Measurements from ENCODE around the gene NDRG4. TPM values are rescaled to one million over a fixed set of nuclear protein-coding genes. Genes with fewer than 3 reads are reported as not detected.

Gene NDRG4
- total RNA-seq, 4 donors from 2014 or later = 3.3 to 12.9 (median 9.3) TPM

DNA sequence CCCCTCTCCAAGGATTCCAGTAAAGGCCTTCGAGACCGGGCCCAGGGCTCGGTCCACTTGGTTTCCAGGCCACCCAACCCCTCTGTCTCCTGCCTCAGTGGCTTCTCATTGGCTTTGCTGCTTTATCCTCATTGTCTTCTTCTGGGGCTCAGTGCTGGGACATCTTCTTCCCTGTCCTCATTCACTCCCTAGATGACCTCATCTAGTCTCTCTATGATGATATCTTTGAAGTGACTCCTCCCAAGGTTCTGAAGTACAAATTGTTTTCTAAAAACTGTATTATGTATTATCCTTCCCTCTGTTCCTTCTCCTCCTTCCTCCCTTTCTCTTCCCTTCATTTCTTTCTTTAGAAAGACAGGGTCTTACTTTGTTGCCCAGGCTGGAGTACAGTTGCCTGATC, 27.1 kb upstream of the NDRG4 start:
- no peaks in the 10 kb centered on the region for H3K4me1 ChIP-seq
- H3K4me3 ChIP-seq (replicated peaks in 1 of 3) = no peak overlapping the region
- H3K9me3 ChIP-seq = no peaks in the 10 kb centered on the region
- DNase-seq = no peak
- H3K27ac ChIP-seq = no peak overlapping the region
- no peaks in the 10 kb centered on the region for H3K27me3 ChIP-seq
- TF ChIP-seq, protein P1, sequence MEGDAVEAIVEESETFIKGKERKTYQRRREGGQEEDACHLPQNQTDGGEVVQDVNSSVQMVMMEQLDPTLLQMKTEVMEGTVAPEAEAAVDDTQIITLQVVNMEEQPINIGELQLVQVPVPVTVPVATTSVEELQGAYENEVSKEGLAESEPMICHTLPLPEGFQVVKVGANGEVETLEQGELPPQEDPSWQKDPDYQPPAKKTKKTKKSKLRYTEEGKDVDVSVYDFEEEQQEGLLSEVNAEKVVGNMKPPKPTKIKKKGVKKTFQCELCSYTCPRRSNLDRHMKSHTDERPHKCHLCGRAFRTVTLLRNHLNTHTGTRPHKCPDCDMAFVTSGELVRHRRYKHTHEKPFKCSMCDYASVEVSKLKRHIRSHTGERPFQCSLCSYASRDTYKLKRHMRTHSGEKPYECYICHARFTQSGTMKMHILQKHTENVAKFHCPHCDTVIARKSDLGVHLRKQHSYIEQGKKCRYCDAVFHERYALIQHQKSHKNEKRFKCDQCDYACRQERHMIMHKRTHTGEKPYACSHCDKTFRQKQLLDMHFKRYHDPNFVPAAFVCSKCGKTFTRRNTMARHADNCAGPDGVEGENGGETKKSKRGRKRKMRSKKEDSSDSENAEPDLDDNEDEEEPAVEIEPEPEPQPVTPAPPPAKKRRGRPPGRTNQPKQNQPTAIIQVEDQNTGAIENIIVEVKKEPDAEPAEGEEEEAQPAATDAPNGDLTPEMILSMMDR (IDR thresholded peaks at IDR 0.05) = no peak
- no peak for TF ChIP-seq POLR2A (IDR thresholded peaks at IDR 0.05)
- WGBS, 2 donors = 90 to 95% methylated on average over 3 of the region's 3 CpGs
- intact Hi-C loops (cut with DNase I) = no loop called here
- no peaks in the 10 kb centered on the region for H3K36me3 ChIP-seq

DNA sequence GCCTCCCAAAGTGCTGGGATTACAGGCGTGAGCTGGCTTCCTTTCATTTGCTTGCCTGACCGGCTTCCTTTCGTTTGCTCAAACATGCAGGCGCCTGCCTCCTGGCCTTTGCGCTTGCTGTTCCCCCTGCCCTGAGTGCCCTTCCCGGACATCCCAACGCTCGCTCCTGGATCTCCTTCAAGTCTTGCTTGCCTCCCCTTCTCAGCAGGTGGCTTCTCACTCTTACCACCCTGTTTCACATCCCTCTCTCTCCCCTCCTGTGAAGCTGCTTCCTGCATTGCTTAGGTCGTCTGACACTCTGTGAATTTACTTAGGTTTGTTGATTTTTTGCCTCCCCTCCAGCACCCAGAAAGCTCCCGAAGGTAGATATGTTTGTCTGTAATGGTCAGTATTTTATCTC, 25.6 kb upstream of the NDRG4 start:
- Histone ChIP-seq H3K27ac (no peak overlapping the region), H3K4me3 (replicated peaks in 1 of 3) (no peak overlapping the region), H3K36me3 (no peaks in the 10 kb centered on the region), H3K27me3 (no peaks in the 10 kb centered on the region), H3K4me1 (no peaks in the 10 kb centered on the region), H3K9me3 (no peaks in the 10 kb centered on the region)
- intact Hi-C loops (cut with DNase I) = no loop called here
- no peak for DNase-seq
- TF ChIP-seq, protein P1 (IDR thresholded peaks at IDR 0.05) = no peak
- TF ChIP-seq POLR2A (IDR thresholded peaks at IDR 0.05) = no peak
- WGBS, 2 donors = 61 to 64% methylated on average over 10 of the region's 10 CpGs

DNA sequence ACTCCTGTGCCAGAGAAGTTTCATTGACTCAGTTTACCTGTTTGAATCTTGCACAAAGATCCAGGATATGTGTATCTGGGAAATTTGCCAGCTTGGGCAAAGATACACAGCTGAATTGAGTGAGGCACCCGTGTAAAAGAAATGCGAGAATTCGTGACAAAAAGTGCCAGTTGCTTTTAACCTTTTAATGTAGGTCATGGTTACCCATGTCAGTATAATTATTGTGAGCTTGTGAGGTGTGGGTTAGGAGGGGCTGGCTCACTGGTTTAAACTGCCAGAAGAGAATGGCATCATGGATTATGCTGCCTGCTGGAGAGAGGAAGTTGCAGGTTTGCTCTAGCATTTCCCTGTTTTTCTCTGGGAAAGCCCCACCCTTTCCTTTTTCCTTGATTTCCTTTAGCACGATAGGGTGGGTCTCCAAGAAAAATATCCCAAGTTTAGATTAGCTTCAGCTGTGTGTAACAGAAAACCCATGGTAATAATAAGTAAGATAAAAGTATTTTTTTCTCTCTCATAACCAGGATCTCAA, 24.8 kb upstream of the NDRG4 start:
- WGBS, 2 donors = 53 to 62% methylated on average over 4 of the region's 4 CpGs
- Histone ChIP-seq H3K4me1 (no peaks in the 10 kb centered on the region), H3K4me3 (replicated peaks in 1 of 3) (no peak overlapping the region), H3K36me3 (no peaks in the 10 kb centered on the region), H3K9me3 (no peaks in the 10 kb centered on the region), H3K27ac (peak overlapping the region in 1 of 3 donors; percentile 24), H3K27me3 (no peaks in the 10 kb centered on the region)
- intact Hi-C loops (cut with DNase I) = no loop called here
- TF ChIP-seq POLR2A (IDR thresholded peaks at IDR 0.05) = no peak
- no peak for DNase-seq

DNA sequence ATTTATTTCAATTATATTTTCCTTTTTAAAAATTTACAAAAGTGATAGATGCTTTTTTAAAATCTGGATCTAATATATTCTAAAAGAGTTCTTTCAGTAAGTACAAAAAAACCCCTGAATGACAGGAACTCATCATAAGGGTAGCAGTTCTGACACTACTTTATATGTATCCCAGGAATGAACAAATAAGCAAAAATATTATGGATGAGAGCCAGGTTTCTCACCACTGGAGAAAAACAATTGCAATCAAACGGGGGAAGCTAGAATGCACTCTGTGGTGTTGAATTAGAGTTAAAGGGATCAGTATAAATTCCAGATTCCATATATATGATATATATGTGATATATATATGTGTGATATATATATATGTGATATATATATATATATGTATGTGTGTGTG, 23.2 kb upstream of the NDRG4 start:
- intact Hi-C loops (cut with DNase I) = no loop called here
- Histone ChIP-seq H3K36me3 (no peaks in the 10 kb centered on the region), H3K4me3 (replicated peaks in 1 of 3) (no peak overlapping the region), H3K4me1 (no peaks in the 10 kb centered on the region), H3K27me3 (no peaks in the 10 kb centered on the region), H3K9me3 (no peaks in the 10 kb centered on the region), H3K27ac (no peak overlapping the region)
- WGBS, 2 donors = 42 to 61% methylated on average over 1 of the region's 1 CpG
- no peak for DNase-seq
- TF ChIP-seq, protein P1 (IDR thresholded peaks at IDR 0.05) = no peak
- no peak for TF ChIP-seq POLR2A (IDR thresholded peaks at IDR 0.05)

DNA sequence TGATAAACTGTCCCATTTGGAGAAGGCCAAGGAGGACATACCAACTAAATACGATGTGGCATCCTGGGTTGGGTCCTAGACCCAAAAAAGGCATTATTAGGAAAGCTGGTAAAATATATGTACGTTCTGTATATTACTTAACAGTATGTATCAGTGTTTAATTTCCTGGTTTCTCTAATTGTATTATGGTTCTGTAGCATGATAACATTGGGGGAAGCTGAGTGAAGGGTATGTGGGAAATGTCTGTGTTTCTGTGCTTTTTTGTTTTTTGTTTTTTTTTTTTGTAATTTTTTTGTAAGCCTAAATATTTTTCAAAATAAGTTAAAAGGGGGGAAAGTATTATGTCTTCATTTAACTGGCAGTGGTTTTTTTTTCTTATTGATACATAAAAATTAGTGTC, 21.5 kb upstream of the NDRG4 start:
- TF ChIP-seq POLR2A (IDR thresholded peaks at IDR 0.05) = no peak
- TF ChIP-seq, protein P1 (IDR thresholded peaks at IDR 0.05) = no peak
- no peaks in the 10 kb centered on the region for H3K27me3 ChIP-seq
- H3K36me3 ChIP-seq = no peaks in the 10 kb centered on the region
- H3K4me1 ChIP-seq = no peaks in the 10 kb centered on the region
- intact Hi-C loops (cut with DNase I) = no loop called here
- 95% methylated on average over 2 of the region's 2 CpGs for WGBS, 2 donors
- H3K4me3 ChIP-seq (replicated peaks in 1 of 3) = no peak overlapping the region
- DNase-seq = no peak
- H3K9me3 ChIP-seq = no peaks in the 10 kb centered on the region
- no peak overlapping the region for H3K27ac ChIP-seq
